Vagina (tissue), 2 donors: ENCODE measurements around the gene IQCM. TPM values are rescaled to one million over a fixed set of nuclear protein-coding genes. Genes with fewer than 3 reads are reported as not detected.

Source experiments
- DNase-seq, 2 donors: peaks; one replicate each; pipeline ENCODE4 v3.0.0-alpha.2; 2017; ENCODE audit errors: extremely low spot score in 2 of 2
- H3K27ac ChIP-seq: fragments of 200-600 bp; sonication (generic); one replicate; pipeline ENCODE4 v1.5.1; 2019
- H3K27me3 ChIP-seq: fragments of 200-600 bp; sonication (generic); one replicate; pipeline ENCODE4 v1.5.1; 2019
- H3K36me3 ChIP-seq, 2 donors: fragments of 200-600 bp; sonication (generic); one replicate each; pipeline ENCODE4 v1.5.1; 2017 to 2019
- H3K4me1 ChIP-seq: fragments of 200-600 bp; sonication (generic); one replicate; pipeline ENCODE4 v1.5.1; 2019
- H3K4me3 ChIP-seq, 2 donors: fragments of 200-600 bp; sonication (generic); 1 replicate in 1 of 2; 2 replicates in 1 of 2; pipeline ENCODE4 v1.5.1; 2016 to 2019
- H3K9me3 ChIP-seq: fragments of 200-600 bp; sonication (generic); one replicate; pipeline ENCODE4 v1.5.1; 2019
- CTCF ChIP-seq, 3 experiments: fragments of 450-650 bp in 2 of 3; fragments of 200-600 bp in 1 of 3; sonication (generic) in 1 of 3; IDR thresholded peaks; one replicate each; pipeline ENCODE4 v1.5.1; 2017 to 2019; ENCODE audit warnings: antibody characterized with exemption in 3 of 3, mild to moderate bottlenecking in 2 of 3, moderate library complexity in 2 of 3
- POLR2A ChIP-seq, 2 donors: fragments of 450-650 bp; IDR thresholded peaks; one replicate each; pipeline ENCODE4 v1.6.1; 2017; ENCODE audit warnings: antibody characterized with exemption in 2 of 2, mild to moderate bottlenecking in 2 of 2, moderate library complexity in 2 of 2
- POLR2AphosphoS5 ChIP-seq, 2 donors: sonication (generic); formaldehyde crosslinking; IDR thresholded peaks; one replicate each; pipeline ENCODE4 v1.9.0; 2017; ENCODE audit warnings: antibody characterized with exemption in 2 of 2, mild to moderate bottlenecking in 2 of 2, low read depth in 1 of 2; ENCODE audit not compliant: insufficient read depth in 1 of 2
- intact Hi-C: fragments of 100-400 bp; cut with DNase I; formaldehyde crosslinking; loops from one replicate; pipeline ENCODE4 v1.15.1; 2023
- total RNA-seq: library from RNA; depleted of rRNA; stranded (reverse); fragments of >200 nt; gene quantifications from one replicate; pipeline ENCODE4 v1.2.3, GENCODE V29; 2016

IQCM gene
- total RNA-seq: not detected

GRCh38 chr4:149815743-149816142 lies at the start of gene IQCM:
TSS of gene IQCM (minus strand) at chr4:149815843. CDS start at chr4:149742691, 73,152 bp downstream.
- no peaks in the 10 kb centered on the region for H3K4me1 ChIP-seq
- intact Hi-C loops: no loop called here
- H3K9me3 ChIP-seq: no peaks in the 10 kb centered on the region
- H3K27me3 ChIP-seq: no peaks in the 10 kb centered on the region
- no peak within 1 kb of the TSS for H3K4me3 ChIP-seq
- DNase-seq: no peak
- no peak within 1 kb of the TSS for H3K27ac ChIP-seq
- no peaks in the 10 kb centered on the region for H3K36me3 ChIP-seq
- no peak for TF ChIP-seq POLR2AphosphoS5 (IDR thresholded peaks at IDR 0.05; ENCODE audit: insufficient read depth in 1 of 2, low read depth in 1 of 2)
- TF ChIP-seq CTCF (IDR thresholded peaks at IDR 0.05): no peak
- no peak for TF ChIP-seq POLR2A (IDR thresholded peaks at IDR 0.05)

GRCh38 chr4:149857446-149857845 lies 41.8 kb upstream of the IQCM start:
- Histone ChIP-seq H3K36me3 (no peaks in the 10 kb centered on the region), H3K4me1 (no peaks in the 10 kb centered on the region), H3K27ac (no peak overlapping the region), H3K9me3 (no peaks in the 10 kb centered on the region), H3K27me3 (no peaks in the 10 kb centered on the region), H3K4me3 (no peak overlapping the region)
- TF ChIP-seq CTCF (IDR thresholded peaks at IDR 0.05) (no peak), POLR2A (IDR thresholded peaks at IDR 0.05) (no peak), POLR2AphosphoS5 (IDR thresholded peaks at IDR 0.05; ENCODE audit: insufficient read depth in 1 of 2, low read depth in 1 of 2) (no peak)
- intact Hi-C loops: no loop called here
- no peak for DNase-seq

GRCh38 chr4:149845743-149846142 lies 30.1 kb upstream of the IQCM start:
- H3K36me3 ChIP-seq: no peaks in the 10 kb centered on the region
- no peak overlapping the region for H3K27ac ChIP-seq
- TF ChIP-seq POLR2AphosphoS5 (IDR thresholded peaks at IDR 0.05; ENCODE audit: insufficient read depth in 1 of 2, low read depth in 1 of 2): no peak
- no peak for TF ChIP-seq POLR2A (IDR thresholded peaks at IDR 0.05)
- no peak for TF ChIP-seq CTCF (IDR thresholded peaks at IDR 0.05)
- no peaks in the 10 kb centered on the region for H3K4me1 ChIP-seq
- no peak for DNase-seq
- H3K27me3 ChIP-seq: no peaks in the 10 kb centered on the region
- intact Hi-C loops: no loop called here
- no peak overlapping the region for H3K4me3 ChIP-seq
- H3K9me3 ChIP-seq: no peaks in the 10 kb centered on the region

- TF ChIP-seq CTCF (IDR thresholded peaks at IDR 0.05) (no peak), POLR2A (IDR thresholded peaks at IDR 0.05) (no peak), POLR2AphosphoS5 (IDR thresholded peaks at IDR 0.05; ENCODE audit: insufficient read depth in 1 of 2, low read depth in 1 of 2) (no peak)
- no peak overlapping the region for H3K27ac ChIP-seq
- intact Hi-C loops: no loop called here
- H3K36me3 ChIP-seq: no peaks in the 10 kb centered on the region
- H3K9me3 ChIP-seq: no peaks in the 10 kb centered on the region
- H3K27me3 ChIP-seq: no peaks in the 10 kb centered on the region
- H3K4me1 ChIP-seq: no peaks in the 10 kb centered on the region
- no peak for DNase-seq
- no peak overlapping the region for H3K4me3 ChIP-seq
These were observed 26.0 kb upstream of the IQCM start for GRCh38 chr4:149841686-149842085.

- DNase-seq: no peak
- Histone ChIP-seq H3K36me3 (no peaks in the 10 kb centered on the region), H3K27ac (no peak overlapping the region), H3K9me3 (no peaks in the 10 kb centered on the region), H3K4me1 (no peaks in the 10 kb centered on the region), H3K27me3 (no peaks in the 10 kb centered on the region), H3K4me3 (no peak overlapping the region)
- no peak for TF ChIP-seq POLR2AphosphoS5 (IDR thresholded peaks at IDR 0.05; ENCODE audit: insufficient read depth in 1 of 2, low read depth in 1 of 2)
- TF ChIP-seq CTCF (IDR thresholded peaks at IDR 0.05): no peak
- no peak for TF ChIP-seq POLR2A (IDR thresholded peaks at IDR 0.05)
- intact Hi-C loops: no loop called here
These were observed 22.4 kb upstream of the IQCM start for GRCh38 chr4:149838036-149838435.
